Activated gamma-delta T cell treated with anti-CD3 and anti-CD28 coated beads, Interleukin-2, amount 50 U/mL, for 16 hours (primary cell): ENCODE results near the gene RAB36.

Experiments
- DNase-seq: peaks from one replicate; pipeline ENCODE4 v3.0.0-alpha.2; 2020; ENCODE audit warnings: low read depth

Gene RAB36

GRCh38 chr22:23206915-23207314, 61.6 kb downstream of the RAB36 start:
- DNase-seq = no peak

GRCh38 chr22:23207729-23208393, 62.6 kb downstream of the RAB36 start:
- no peak for DNase-seq

- no peak for DNase-seq
Measured at GRCh38 chr22:23210428-23211170, 65.3 kb downstream of the RAB36 start.

GRCh38 chr22:23211622-23212021, 66.3 kb downstream of the RAB36 start:
- no peak for DNase-seq

- DNase-seq = no peak
Measured at GRCh38 chr22:23212061-23213021, 67.1 kb downstream of the RAB36 start.

GRCh38 chr22:23213022-23213555, 67.8 kb downstream of the RAB36 start:
- DNase-seq = no peak

GRCh38 chr22:23213581-23214334, 68.5 kb downstream of the RAB36 start:
- DNase-seq = no peak
